Cortex of kidney (tissue), 1 donor: ENCODE data around the gene EPHA3.

Experiments used
- DNase-seq: peaks from one replicate; lab custom pipeline; 2025; lab: John Stamatoyannopoulos, UW

The EPHA3 gene

DNA sequence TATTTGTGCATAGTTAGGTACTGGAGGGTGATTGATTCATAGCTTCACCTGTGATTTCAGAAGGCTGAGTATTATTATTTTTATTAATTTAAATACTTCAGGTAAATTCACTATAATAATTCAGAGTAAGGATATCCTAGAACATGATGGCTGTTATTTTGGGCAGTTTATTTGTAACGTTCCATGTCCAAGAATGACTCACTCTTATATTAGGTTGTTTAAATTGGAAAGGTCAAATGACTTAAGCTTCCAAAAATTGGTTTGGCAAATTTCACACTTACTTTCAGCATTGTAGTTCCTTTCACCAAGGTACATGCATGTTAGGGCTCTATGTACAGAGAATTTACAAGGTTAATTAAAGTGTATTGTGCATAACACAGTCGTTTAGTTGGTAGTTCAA, 120.2 kb downstream of the EPHA3 start:
- DNase-seq: no peak

DNA sequence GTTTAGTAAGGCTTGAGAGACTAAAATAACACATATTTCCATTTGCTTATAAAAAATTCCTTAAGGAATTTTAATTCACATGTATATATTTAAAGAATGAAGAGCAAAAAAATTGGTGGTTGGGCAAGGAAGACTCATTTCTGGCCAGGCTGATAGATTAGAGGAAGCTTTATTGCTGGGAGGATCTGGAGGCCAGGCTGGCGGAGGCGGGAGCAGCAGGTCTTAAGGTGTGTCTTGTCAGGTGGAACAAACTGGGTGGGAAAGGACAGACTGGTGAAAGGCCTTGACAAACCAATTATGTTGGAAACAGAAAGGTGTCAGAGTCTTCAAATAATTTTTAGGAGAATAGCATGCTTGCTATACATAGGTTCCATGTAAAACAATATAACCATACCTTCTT, 124.7 kb downstream of the EPHA3 start:
- no peak for DNase-seq

DNA sequence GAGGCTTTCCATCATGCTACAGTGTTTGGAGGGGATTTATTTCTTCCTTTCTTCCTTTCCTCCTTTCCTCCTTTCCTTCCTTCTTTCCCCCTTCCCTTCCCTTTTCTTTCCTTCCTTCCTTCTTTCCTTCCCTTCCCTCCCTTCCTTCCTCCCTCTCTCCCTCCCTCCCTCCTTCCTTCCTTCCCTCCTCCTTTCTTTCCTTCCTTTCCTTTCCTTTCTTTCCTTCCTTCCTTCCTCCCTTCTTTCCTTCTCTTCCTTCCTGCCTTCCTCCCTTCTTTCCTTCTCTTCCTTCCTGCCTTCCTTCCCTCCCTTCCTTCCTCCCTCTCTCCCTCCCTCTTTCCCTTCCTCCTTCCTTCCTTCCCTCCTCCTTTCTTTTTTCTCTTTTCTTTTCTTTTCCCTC, 127.2 kb downstream of the EPHA3 start:
- no peak for DNase-seq

DNA sequence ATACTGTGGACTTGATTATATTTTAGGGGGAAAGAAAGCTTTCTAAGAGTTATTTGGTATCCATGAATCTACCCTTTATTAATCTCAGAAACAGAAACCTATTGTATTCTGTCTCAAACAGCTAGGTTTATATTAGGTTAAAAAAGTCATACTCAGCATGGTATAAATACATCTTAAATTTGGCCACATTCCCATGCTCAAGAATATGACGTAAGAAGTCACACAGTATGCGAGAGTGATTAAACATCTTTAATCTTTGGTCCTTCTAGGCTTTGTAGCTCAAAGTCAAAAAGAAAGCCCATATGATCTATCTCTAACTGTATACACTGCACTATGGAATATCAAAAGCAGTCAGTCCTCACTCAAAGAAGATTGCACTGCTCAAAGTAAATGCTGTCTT, 131.4 kb downstream of the EPHA3 start:
- no peak for DNase-seq

DNA sequence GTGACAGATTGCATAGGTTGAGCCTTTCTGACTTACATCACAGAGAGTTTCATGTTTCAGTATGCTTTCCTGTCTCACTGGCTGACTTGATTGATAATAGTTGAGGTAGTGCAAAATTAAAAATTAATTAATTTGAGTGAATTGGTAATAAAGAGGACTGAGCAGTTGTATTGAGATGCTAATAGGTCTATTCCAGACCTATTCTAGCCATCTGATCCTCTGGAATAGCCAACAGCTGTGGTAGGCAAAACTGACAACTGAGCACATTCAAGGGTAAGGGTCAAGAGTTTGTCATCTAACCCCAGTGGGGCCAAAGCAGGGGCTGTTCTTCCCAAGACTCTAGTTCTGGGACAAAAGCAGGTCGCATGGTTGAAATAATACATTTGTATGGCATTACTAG, 132.4 kb downstream of the EPHA3 start:
- DNase-seq: no peak

DNA sequence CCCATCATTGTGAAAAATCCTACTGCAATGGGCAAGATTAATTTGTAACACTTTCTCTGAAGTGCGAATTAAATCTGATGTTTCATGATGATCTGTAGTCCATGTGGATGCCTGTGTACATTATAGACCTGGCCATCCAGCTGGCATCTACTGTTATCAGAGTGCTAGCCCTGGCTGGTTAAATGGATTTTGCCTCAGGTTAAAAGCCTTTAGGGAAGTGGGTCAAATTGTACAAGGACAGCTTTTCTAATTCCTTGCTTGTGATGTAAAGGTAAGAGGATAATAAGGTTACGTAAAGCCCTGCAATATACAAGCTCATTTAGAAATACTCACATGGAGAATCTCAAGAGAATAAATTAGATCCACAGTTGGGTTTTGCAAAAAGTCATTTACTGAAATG, 138.2 kb downstream of the EPHA3 start:
- no peak for DNase-seq

DNA sequence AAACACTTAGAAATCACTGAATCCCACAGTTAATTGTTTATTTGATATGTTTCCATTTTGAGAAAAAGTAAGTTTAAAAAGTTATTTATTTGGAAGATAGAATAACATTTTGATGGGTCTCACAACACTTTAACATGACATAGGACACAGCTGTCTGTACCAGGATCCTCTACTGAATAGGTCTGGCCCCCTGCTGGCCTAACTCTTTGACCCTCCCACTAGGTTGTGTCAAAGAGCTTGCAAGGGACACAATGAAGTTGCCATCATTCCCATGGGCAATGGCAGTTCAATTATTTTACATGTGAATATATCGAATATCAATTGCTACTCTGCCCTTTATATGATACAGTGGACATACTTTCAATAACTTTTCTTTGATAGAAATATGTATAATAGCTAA, 138.9 kb downstream of the EPHA3 start:
- DNase-seq: no peak

DNA sequence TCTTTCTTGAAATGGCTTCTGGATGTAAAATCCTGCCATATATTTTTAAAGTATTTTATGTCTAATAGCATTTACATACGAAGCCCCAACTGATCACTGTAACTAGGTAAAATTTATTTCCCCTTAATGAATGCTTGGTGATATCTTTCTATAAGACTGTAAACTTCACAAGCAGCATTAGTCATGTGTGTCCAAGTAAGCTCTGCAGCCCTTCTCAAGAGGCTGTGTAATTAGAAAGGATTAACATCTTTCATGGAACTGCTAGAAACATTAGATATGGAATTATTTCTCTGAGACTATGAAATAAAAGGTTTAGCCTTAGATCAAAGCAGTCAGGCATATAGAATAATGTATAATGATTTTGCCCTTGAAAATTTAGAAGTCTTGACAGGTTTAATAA, 143.3 kb downstream of the EPHA3 start:
- DNase-seq: no peak

DNA sequence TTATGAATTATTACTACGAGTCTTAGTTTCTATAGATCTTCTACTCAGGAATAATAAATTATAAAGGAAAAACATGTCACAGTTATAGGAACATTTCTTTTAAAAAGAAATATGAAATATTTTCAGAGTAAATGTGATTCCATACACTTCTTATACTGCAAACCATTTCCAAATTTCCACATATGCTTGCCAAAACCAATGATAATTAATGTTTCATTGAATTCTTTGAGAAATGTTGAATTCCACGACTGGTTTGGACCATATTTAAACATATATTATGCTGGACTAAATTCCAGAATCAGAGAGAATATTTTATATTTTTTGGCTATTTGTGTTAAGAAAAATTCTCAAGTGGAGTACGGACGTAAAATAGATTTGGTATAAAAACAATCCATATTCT, 144.6 kb downstream of the EPHA3 start:
- no peak for DNase-seq

DNA sequence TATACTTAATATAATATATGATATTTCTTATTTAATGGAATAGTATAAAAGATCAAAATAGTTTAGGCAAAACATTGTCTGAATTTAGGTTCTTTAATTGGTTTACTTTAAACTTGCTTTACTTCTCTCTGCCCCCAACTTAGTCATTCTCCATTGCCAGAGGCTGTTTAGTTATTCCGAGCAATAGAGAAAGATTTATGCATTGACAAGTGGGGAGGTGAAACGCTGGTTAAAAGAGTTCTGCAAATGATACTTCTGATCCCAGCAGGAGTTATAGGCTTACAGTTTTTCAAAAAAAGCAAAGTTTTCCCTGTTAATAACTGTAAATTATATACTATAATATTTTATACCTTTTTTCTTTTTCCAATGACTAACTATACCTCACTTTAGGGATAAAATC, 145.4 kb downstream of the EPHA3 start:
- no peak for DNase-seq

DNA sequence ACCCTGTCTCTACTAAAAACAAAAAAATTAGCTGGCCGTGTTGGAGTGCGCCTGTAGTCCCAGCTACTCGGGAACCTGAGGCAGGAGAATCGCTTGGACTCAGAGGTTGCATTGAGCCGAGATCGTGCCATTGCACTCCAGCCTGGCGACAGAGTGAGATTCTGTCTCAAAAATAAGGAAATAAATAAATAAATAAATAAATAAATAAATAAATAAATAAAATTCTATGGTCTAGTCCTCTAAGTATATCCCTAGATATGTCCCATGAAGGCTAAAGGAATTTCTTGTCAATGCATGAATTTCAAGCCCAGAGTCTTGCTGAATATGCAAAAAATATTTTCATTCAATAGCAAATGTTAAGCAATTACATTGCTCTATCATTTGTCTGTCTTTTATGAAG, 149.0 kb downstream of the EPHA3 start:
- no peak for DNase-seq

DNA sequence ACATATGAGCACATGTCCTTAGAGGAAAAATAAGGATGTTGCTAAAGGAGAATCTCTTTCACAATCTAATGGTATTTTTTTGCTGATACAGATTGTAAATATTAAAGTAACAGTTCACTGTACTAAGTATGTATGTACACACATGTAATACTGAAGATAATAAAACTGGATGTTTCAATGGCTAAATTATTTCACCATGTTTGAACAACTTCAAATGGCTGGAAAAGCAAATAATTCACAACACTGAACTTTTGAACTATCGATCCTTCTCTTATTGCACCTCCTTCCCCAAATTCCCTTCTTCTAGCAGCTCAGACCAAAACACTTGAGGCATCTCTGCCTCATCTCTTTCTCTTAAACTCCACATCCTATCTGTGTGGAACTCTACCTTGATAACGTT, 149.5 kb downstream of the EPHA3 start:
- no peak for DNase-seq

DNA sequence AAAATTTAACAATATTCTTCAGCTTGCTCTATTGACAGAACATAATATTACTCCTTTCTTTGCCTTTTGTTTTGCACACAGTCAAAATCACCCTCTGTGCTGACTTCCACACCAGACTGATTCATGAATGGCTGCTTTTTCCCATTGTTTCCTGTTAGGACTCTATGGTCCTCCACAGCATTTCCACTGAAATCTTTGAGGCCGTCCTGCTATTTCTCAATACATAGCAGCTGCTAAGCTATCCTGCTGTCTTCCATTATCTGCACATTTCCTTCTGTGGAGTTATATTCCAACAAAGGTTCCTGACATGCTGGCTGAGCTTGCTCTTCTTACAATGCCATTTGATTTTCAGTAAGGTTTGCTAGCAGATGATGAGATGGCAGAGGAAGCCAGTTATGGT, 153.3 kb downstream of the EPHA3 start:
- DNase-seq: no peak

DNA sequence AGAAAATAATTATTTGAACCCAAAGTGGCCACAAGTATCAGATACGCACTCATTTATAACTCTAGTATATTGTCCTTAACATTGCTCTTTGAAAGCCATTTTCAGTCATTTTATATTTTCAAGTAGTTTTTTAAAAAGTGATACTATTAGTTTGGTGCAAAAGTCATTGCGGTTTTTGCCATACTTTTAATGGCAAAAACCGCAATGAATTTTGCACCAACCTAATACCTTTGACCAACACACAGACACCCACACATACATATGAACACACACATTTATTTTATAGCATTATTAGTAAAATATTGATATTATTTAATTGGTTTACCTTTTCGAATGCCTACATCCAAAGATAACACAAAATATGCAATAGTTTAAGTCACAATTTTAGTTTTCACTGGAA, 154.3 kb downstream of the EPHA3 start:
- no peak for DNase-seq

DNA sequence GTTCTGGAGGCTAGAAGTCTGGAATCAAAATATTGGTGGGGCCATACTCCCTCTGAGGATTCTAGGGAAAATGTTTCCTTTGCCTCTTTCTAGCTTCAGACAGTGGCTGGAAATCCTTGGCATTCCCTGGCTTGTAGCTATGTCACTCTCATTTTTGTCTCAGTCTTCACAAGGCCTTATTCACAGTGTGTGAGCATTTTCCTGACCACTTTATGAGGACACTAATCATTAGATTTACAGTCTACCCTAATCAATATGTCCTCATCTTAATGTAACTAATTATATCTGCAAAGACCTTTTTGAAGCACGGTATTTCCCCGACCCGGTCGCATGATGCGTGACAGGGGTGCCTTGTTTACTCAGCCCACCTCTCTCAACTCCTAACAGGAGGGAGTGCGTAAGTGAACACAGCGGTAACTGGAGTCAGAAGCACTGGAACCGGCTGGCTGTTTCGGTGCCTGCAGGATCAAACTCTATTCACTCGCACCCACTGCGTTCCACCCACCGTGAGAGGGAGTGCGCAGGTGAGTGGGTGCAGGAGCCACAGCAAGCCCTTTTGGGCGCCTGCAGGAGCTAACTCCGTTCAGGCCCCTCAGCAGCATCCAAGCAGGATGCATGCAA, 155.0 kb downstream of the EPHA3 start:
- DNase-seq: no peak

DNA sequence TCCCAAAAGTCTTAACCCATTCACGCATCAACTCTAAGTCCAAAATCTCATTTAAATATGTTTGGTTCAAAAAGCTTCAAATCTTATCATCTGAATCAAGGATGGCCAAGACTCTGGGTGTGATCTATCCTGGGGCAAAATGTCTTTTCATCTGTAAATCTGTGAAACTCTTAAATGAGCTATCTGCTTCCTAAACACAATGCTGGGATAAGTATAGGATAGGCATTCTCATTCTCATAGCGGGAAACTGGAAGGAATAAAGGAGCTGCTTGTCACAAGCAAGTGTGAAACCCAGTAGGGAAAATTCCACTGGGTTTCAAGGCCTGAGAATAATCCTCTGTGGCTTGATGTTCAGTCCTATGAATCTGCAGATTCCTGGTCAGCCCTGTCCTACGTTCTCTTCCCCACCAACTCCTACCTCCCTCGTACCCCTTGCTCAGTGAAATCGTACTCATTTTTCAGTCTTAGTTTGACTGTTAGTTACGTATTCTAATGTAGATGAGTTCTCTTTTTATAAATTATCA, 156.7 kb downstream of the EPHA3 start:
- DNase-seq: no peak

DNA sequence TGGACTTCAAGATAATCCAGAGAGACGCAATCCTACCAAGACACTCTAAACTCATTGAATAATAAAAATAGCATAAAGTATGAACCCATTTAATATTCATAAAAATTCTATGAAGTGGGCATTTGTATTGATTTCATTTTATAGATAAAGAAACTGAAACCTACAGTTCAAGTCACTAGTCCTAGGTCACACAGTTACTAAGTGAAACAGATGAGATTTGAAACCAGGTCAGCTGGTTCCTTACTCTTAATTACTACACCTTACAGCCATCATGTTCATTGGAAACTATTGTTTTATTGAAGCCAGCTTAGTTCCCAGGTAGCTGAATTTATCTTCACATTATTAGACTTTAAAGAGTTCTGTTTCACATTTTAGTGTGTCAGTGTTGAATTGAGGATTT, 158.7 kb downstream of the EPHA3 start:
- DNase-seq: no peak

DNA sequence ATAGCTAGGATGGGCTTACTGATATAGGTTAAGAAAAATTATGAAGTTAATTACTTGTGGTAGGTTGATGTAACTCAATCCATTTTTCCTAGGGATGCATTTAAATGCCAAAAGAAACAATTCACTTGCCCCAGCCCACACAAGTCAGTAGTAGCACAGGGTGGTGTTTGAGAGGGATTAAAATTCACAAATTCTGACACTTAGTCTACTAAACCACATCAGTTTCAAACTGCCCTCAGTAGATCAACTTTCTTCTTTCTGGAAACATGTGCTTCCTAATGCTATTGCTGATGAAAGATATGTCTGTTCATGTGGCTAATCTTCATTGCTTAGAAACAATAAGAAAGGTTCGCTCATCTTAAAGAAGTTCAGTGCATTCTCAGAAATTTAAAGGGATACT, 160.6 kb downstream of the EPHA3 start:
- no peak for DNase-seq

DNA sequence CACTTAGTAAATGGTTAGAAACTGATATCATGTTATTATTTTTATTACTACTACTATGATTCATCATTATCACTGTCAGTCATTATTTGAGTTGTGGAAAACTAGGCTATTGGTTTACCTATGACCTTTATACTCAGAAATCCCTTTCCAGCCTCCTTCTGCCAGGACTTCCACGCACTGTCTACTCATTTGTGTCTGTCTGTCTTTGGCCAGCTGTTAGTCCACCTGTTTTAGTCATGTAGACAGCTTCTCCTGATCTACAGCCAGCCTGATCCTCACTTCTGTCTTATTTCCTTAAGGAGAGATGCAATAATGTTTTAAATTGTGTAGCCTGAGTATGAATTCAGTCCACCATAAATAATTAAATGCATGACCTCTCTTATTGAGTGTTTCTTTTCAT, 162.8 kb downstream of the EPHA3 start:
- DNase-seq: no peak

DNA sequence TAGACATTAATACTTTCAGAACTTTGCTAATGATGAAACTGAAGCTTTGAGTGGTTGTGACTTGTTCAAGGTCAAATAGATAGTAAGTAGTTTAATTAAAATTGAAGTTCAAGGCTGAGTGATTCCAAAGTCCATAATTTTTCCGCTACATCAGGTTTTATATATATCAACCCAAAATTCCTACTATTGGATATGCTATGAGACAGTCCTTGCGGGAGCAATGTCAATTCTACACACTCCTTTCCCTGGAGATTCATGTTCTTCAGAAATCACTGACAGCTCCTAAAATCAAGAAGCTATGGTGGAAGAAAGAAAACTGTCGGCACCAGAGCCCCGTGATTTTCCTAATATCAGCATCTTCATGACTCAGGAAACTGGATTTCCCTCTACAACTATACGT, 167.6 kb downstream of the EPHA3 start:
- no peak for DNase-seq

DNA sequence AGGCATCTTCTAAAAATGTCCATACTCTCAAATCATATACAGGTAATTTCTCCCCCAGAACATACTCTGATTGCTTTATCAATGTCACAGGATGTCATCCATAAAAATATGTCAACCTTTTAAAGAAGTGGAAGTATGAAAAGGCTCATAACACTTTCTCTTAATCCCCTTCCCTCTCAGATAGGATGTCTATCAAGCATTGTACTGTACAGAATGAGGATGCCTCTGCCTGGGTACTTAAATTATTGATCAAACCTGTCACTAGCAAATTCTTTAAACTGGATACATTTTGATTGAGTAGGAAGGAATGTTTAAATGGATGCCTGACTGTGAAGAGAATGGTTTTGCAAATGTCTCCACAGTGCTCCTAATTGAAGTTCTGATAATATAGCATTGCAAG, 168.7 kb downstream of the EPHA3 start:
- DNase-seq: no peak

DNA sequence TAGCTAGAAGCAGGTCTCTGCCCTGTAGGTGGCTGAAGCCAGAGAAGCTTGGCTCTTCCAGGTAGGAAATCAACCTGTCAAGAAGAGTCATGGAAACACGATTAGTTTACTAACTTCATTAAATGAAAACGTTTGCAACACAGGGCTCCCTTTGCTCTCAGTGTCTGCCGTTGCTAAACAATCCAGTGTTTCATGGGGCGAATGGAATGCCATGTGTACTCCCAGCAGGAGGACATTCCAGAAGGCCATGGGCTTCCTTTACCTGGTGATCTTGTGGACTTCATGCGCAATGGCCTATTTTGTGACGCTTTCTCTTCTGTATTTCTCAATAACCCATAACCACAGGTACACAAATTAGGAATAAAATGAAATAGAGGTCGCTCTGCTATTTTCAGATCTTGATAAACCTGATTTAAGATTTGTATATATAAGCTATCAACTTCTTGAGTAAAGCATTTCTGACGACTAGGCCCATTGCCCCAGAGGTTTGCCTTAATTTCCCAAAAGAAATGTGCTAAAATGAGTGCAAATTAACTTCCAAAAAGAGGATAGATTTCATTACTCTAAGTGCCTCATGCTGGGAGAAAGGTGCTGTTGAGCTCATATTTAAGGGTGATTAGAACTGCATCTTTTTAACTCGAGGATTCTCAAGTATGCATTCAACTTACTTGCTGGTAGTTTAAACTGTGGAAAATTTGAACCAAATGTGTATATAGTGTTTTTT, 171.0 kb downstream of the EPHA3 start:
- DNase-seq: no peak

DNA sequence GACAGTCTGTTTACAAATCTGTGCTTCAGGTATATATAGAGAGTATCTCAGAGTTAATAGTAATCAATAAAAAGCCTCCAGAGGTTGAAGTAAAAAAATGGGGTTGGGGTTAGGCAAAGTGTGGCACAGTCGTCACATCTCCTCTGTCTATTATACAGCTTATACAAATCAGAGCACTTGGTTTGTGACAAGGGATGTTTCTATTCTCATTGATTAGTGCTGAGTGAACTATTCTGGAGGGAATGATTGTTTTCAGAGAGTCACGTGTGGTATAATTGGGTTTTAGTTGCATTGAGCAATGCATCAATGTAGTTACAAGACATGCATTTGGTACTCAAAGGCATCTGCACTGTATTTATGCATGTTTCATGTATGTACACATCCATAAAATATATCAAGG, 172.9 kb downstream of the EPHA3 start:
- DNase-seq: no peak

DNA sequence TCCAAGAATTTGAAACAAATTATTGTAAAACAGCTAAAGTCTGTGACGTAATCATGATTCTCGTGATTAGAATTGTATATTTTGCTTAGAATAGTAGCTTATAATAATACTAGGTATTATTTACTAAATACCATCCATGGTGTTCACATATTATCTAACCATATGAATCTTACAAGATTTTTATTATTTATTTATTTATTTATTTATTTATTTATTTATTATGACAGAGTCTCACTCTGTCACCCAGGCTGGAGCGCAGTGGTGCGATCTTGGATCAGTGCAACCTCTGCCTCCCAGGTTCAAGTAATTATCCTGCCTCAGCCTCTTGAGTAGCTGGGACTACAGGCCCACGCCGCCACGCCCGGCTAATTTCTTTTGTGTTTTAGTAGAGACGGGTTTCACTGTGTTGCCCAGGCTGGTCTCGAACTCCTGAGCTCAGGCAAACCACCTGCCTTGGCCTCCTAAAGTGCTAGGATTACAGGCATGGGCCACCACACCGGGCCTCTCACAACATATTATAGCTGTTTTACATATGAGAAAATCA, 173.5 kb downstream of the EPHA3 start:
- DNase-seq: no peak
